Omental fat pad (tissue), 4 donors: ENCODE data around the gene STOM. TPM values are rescaled to one million over a fixed set of nuclear protein-coding genes. Genes with fewer than 3 reads are reported as not detected.
A peak's percentile ranks its signal among the peaks of the same experiment; 100 is the strongest.

Experiments
- ATAC-seq: fragments of 150-250 bp; one replicate; pipeline ENCODE4 v1.9.1; 2016; ENCODE audit warnings: mild to moderate bottlenecking, moderate library complexity; ENCODE audit not compliant: low FRiP score
- DNase-seq: peaks from one replicate; pipeline ENCODE4 v3.0.0-alpha.2; 2019; ENCODE audit warnings: low spot score
- total RNA-seq, 4 donors: library from RNA; depleted of rRNA; stranded (reverse); fragments of >200 nt; gene quantifications; one replicate each; pipeline ENCODE4 v1.1.0, GENCODE V29; 2016
- TF ChIP-seq, protein P1 (sequence below), 3 donors: fragments of 450-650 bp; IDR thresholded peaks; one replicate each; pipeline ENCODE4 v1.5.1; 2016 to 2017; ENCODE audit warnings: antibody characterized with exemption in 3 of 3, mild to moderate bottlenecking in 3 of 3, moderate library complexity in 2 of 3

STOM gene
- total RNA-seq, 4 donors from 2014 or later, result 398 to 1,331 (median 641) TPM

DNA sequence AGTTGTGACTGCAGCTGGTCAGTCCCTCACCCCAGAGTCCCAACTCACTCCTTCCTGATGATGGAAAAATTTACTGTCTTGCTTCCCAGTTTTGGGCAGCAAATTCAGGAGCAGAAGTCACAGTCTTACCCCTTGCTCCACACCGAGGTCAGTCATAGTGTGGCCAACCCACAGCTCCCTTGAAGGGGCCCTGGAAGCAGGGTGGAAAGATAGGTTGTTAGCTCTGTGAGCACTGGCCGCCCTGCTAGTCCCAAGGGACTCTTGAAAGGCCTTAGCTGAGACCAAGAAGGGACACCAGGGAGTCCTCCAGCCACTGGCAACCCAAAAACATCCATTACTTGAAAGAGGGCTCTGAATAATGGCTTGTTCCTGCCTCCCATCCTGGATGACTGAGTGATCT lies 62.1 kb downstream of the STOM start:
- ATAC-seq (no peak), DNase-seq (no peak)
- TF ChIP-seq, protein P1, sequence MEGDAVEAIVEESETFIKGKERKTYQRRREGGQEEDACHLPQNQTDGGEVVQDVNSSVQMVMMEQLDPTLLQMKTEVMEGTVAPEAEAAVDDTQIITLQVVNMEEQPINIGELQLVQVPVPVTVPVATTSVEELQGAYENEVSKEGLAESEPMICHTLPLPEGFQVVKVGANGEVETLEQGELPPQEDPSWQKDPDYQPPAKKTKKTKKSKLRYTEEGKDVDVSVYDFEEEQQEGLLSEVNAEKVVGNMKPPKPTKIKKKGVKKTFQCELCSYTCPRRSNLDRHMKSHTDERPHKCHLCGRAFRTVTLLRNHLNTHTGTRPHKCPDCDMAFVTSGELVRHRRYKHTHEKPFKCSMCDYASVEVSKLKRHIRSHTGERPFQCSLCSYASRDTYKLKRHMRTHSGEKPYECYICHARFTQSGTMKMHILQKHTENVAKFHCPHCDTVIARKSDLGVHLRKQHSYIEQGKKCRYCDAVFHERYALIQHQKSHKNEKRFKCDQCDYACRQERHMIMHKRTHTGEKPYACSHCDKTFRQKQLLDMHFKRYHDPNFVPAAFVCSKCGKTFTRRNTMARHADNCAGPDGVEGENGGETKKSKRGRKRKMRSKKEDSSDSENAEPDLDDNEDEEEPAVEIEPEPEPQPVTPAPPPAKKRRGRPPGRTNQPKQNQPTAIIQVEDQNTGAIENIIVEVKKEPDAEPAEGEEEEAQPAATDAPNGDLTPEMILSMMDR (IDR thresholded peaks at IDR 0.05), result no peak

DNA sequence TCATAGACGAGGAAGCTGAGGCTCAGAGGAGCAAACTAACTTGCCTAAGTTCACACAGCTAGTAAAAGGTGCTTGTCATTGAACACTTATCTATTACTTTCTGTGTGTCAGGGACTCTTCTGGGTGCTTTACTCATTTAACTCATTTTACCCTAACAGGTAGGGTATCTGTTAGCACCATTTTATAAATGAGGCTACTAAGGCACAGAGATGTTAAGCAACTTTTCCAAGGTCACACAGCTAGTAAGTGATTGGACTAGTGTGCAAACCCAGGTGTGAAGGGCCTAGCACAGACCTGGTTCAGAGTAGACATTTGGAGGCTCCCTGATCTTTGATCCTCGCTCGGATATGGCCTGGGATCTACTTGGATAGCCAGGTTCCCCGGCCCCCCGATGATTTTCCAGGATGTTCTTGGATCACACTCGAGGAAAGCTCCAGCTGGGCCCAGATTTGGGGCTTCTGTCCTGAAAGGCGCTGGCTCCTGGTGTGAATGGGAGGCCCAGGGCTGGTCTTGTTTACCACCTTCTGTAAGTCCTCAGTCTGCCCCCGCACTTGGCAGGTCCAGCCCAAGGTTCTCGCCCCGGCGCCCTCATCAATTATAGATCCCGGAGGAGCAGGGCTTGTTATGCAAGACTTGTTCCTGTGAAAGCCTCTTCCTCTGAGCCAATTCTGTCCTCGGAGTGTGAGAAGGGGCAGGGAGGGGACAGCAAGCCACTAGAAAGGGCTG lies 64.6 kb downstream of the STOM start:
- ATAC-seq, result peak; percentile 53
- peak; percentile 61 for DNase-seq
- TF ChIP-seq, protein P1 (IDR thresholded peaks at IDR 0.05), result no peak

GRCh38 chr9:121304707-121305106 lies 65.3 kb downstream of the STOM start:
- TF ChIP-seq, protein P1 (IDR thresholded peaks at IDR 0.05), result no peak
- DNase-seq (no peak), ATAC-seq (no peak)

DNA sequence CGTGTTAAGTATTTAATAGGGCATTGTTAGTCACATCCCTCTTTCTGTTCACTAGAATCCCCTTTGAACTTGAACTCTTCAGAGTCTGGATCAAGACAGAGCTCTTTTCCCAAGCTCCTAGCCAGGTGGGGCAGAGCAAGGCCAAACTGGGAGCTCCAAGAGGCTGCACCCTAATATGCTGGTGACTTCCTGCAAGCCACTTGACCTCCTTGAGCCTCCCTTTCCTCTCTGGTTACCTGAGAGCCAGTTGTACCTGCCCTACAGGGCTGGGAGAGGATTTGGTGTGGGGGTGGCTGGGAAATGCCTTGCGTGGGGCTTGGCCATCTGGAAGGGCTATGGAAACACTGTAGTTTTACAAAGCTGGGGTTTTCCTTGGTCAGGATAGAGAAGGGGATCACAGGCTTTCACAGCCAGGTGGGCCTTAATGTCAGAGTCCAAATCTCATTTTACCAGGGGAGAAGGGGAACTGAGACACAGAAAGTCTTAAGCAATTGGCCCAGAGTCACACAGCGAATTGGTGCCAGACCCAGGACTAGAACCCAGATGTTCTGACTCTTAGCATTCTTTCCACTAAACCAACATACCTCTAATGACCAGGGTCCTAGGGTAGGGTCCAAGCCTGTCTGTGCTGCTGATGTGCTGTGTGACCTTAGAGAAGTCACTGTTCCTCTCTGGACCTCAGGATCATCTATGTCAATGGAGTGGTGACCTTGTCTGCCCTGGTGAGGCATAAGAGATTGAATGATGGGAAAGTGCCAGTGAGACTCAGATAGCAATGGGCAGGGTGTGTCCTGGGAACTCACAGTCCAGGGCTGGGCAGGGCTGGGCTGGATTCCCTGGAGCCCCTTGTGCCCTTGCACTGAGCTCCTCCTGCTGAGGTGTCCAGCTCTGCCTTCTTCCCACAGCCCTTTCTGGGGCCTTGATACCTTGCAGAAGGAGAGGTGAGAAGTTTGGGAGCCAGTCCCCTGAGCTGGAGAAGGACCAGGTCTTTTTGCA lies 66.3 kb downstream of the STOM start:
- TF ChIP-seq, protein P1 (IDR thresholded peaks at IDR 0.05), result no peak
- DNase-seq (no peak), ATAC-seq (no peak)

DNA sequence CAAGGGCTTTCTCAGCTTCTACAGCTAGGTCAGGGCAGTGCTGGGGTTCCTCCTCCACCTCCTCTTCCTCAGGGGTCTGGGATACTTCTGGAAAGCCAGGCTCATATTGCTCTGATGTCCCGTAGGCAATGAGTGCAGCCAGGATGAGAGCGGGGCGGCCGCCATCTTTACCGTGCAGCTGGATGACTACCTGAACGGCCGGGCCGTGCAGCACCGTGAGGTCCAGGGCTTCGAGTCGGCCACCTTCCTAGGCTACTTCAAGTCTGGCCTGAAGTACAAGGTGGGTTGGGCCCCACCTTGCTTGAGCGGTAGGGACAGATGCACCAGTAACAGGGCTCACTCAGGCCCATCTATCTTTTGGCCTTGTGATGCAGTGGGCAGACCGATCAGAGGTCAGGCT lies 67.3 kb downstream of the STOM start:
- no peak for DNase-seq
- no peak for ATAC-seq
- TF ChIP-seq, protein P1 (IDR thresholded peaks at IDR 0.05), result no peak

GRCh38 chr9:121302341-121302740 lies 67.7 kb downstream of the STOM start:
- no peak for ATAC-seq
- TF ChIP-seq, protein P1 (IDR thresholded peaks at IDR 0.05), result no peak
- no peak for DNase-seq
